GM12878 (cell line): Measurements from ENCODE around the gene TPO. TPM values are rescaled to one million over a fixed set of nuclear protein-coding genes. Genes with fewer than 3 reads are reported as not detected.

Source experiments
- ATAC-seq: fragments of 200-7000 bp; cut with Tn5 transposase; 3 replicates; pipeline ENCODE4 v1.9.1; 2020; ENCODE audit warnings: mild to moderate bottlenecking, moderate library complexity
- BruUV-seq: library from RNA; stranded (reverse); fragments of 400-500 nt; replicated peaks from 2 replicates; lab custom pipeline; 2021; lab: Mats Ljungman, UMichigan
- CTCF ChIA-PET: fragments of 300-600 bp; sonication (Branson Sonifier 250); formaldehyde crosslinking; extraction: SDS; loops from one replicate; lab custom pipeline; 2021; ENCODE audit warnings: inconsistent platforms; lab: Yijun Ruan, JAX
- POLR2A ChIA-PET: fragments of 350-600 bp; formaldehyde crosslinking; extraction: SDS; loops from one replicate; lab custom pipeline; 2021; ENCODE audit warnings: inconsistent platforms; lab: Charles Lee
- RAD21 ChIA-PET: fragments of 300-600 bp; sonication (Branson Sonifier 250); formaldehyde crosslinking; loops from one replicate; lab custom pipeline; 2023; ENCODE audit warnings: antibody characterized with exemption; ENCODE audit not compliant: unreplicated experiment; lab: Charles Lee
- SMC1A ChIA-PET: fragments of 300-600 bp; sonication (Branson Sonifier 250); formaldehyde crosslinking; loops from one replicate; lab custom pipeline; 2023; ENCODE audit not compliant: unreplicated experiment, uncharacterized antibody; lab: Charles Lee
- DNase-seq: peaks from one replicate; pipeline ENCODE4 v3.0.0-alpha.2; 2011; ENCODE audit warnings: low read depth, low spot score
- FAIRE-seq: peaks from 3 replicates; lab custom pipeline; 2011; peaks lifted over from hg19 to GRCh38; lab: Jason Lieb, UNC
- H2AFZ ChIP-seq: 2 replicates; pipeline ENCODE4 v1.6.0; 2011; ENCODE audit warnings: low read depth, low read length, control low read depth; ENCODE audit not compliant: control insufficient read depth
- H3K27ac ChIP-seq: 2 replicates; pipeline ENCODE4 v1.5.1; 2011; ENCODE audit warnings: control low read depth; ENCODE audit not compliant: control insufficient read depth, insufficient read depth
- H3K27me3 ChIP-seq, 2 experiments: replicated peaks in 1 of 2; 2 replicates each; pipeline versions ENCODE4 v1.6.0 to v1.6.1; 2011; ENCODE audit warnings: low read length in 1 of 2; ENCODE audit not compliant: control insufficient read depth in 2 of 2, insufficient read depth in 2 of 2
- H3K36me3 ChIP-seq, 2 experiments: 2 replicates each; pipeline ENCODE4 v1.5.1; 2011; ENCODE audit warnings: low read length in 1 of 2; ENCODE audit not compliant: control insufficient read depth in 2 of 2, insufficient read depth in 2 of 2
- H3K4me1 ChIP-seq: 2 replicates; pipeline ENCODE4 v1.6.1; 2011; ENCODE audit warnings: mild to moderate bottlenecking, low read length, moderate library complexity, mixed read lengths; ENCODE audit not compliant: control insufficient read depth, insufficient read depth
- H3K4me2 ChIP-seq: 2 replicates; pipeline ENCODE4 v1.6.0; 2011; ENCODE audit warnings: control low read depth; ENCODE audit not compliant: control insufficient read depth, insufficient read depth
- H3K4me3 ChIP-seq: fragments of 200-600 bp; sonication (generic); 2 replicates; pipeline ENCODE4 v1.5.1; 2016
- H3K79me2 ChIP-seq: 2 replicates; pipeline ENCODE4 v1.6.0; 2011; ENCODE audit warnings: low read length; ENCODE audit not compliant: control insufficient read depth, insufficient read depth
- H3K9ac ChIP-seq: 2 replicates; pipeline ENCODE4 v1.8.0; 2011; ENCODE audit warnings: low read length, control low read depth, mixed read lengths; ENCODE audit not compliant: control insufficient read depth, insufficient read depth
- H3K9me3 ChIP-seq: replicated peaks from 3 replicates; pipeline ENCODE4 v1.5.1; 2011; ENCODE audit warnings: mild to moderate bottlenecking, low read length; ENCODE audit not compliant: control insufficient read depth, insufficient read depth
- H4K20me1 ChIP-seq: 2 replicates; pipeline ENCODE4 v1.6.0; 2011; ENCODE audit not compliant: control insufficient read depth, insufficient read depth
- IKZF2 ChIP-seq, 2 experiments: fragments of 450-650 bp; IDR thresholded peaks; 2 replicates each; pipeline ENCODE4 v1.6.1; 2017; ENCODE audit warnings: mild to moderate bottlenecking in 2 of 2, moderate library complexity in 2 of 2
- WGBS: methylation state at CpG from one replicate; pipeline ENCODE4 v1.1.6; 2016; ENCODE audit warnings: low lambda C conversion rate; ENCODE audit not compliant: insufficient replicate concordance, insufficient coverage; ENCODE audit errors: missing lambda C conversion rate; 5-methylcytosine and 5-hydroxymethylcytosine counted together
- in situ Hi-C: fragments of 300-500 bp; cut with MboI; formaldehyde crosslinking; loops from 9 replicates; pipeline ENCODE4 v1.14.3; 2018; ENCODE audit warnings: mixed read lengths
- intact Hi-C: fragments of 100-400 bp; cut with micrococcal nuclease; formaldehyde crosslinking; loops from one replicate; pipeline ENCODE4 v1.14.2; 2022; ENCODE audit not compliant: unreplicated experiment
- polyA plus RNA-seq, 11 experiments: library from polyadenylated mRNA; depleted of rRNA in 4 of 11; unstranded in 6 of 11; stranded (reverse) in 5 of 11; fragments of >200 nt; fragmentation: Nextera tagmentation in 4 of 11; fragmentation: Illumina TruSeq in 1 of 11; extraction: Ambion mirVana in 4 of 11; extraction: Trizol in 1 of 11; gene quantifications; 1 replicate in 1 of 11; 2 replicates in 10 of 11; pipeline versions ENCODE4 v1.2.1 to v1.2.3, GENCODE V29; 2011 to 2016; ENCODE audit warnings: inconsistent platforms in 2 of 11, missing spikeins in 2 of 11, low read depth in 1 of 11
- total RNA-seq, 4 experiments: library from RNA; depleted of rRNA in 3 of 4; stranded (reverse); fragments of >200 nt in 3 of 4; fragmentation: Illumina TruSeq in 1 of 4; extraction: Trizol in 1 of 4; gene quantifications; 2 replicates each; pipeline versions ENCODE4 v1.2.1 to v1.2.3, GENCODE V29; 2013 to 2021
- TF ChIP-seq, protein P1 (sequence below): IDR thresholded peaks from 2 replicates; pipeline ENCODE4 v1.6.1; 2012; ENCODE audit warnings: low read depth, low read length, improper control_type of control experiment
- TF ChIP-seq, protein P2 (sequence below): fragments of 450-650 bp; IDR thresholded peaks from 2 replicates; pipeline ENCODE4 v1.6.1; 2014; ENCODE audit warnings: mild to moderate bottlenecking
- TF ChIP-seq, protein P3 (sequence below): IDR thresholded peaks from 2 replicates; pipeline ENCODE4 v1.6.1; 2011; ENCODE audit warnings: borderline replicate concordance, low read depth, mild to moderate bottlenecking, moderate library complexity, low read length; ENCODE audit not compliant: insufficient read depth, poor library complexity, severe bottlenecking

TPO gene
- total and polyA plus RNA-seq, 10 of the 15 experiments (the other 5 are each of a cell fraction or from before 2014, with no cell fraction given), result 0.07 to 0.11 TPM; not detected in 8

DNA sequence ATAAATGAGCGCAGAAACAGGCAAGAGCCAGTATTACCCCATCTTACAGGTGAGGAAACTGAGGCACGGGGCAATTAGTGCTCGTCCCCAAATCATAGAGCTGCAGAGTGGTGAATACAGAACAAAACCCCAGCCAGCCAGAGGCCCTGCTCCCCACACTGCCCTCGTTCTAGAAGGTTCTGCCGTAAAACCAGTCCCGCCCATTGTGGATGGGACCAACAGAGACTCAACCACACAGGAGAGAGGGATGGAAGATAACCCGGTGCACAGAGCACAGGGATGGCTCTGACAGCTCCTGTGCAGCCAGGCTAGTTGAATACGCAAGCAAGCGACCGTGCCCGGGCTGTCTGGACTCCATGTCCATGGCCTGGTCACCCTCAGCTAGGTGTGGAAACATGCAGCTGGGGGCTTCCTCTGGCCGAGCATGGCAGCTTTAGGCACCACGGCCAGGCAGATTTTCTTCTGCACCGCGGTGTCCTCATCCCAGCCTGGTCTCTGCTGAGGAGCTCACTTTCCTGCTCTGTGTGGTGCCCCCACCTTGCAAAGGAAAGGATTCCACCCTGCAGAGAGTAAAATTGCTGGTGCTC lies 146.4 kb downstream of the TPO start:
- intact Hi-C loops, result no loop called here
- FAIRE-seq (no peak), ATAC-seq (no peak), DNase-seq (no peak)
- no peak overlapping the region for H3K9ac ChIP-seq
- H3K4me3 ChIP-seq, result no peak overlapping the region
- ChIA-PET CTCF (no interaction called here), RAD21 (no interaction called here), SMC1A (no interaction called here), POLR2A (no interaction called here)
- WGBS, result 34% methylated on average over 15 of the region's 15 CpGs
- no peaks in the 10 kb centered on the region for H3K36me3 ChIP-seq
- no peaks in the 10 kb centered on the region for H3K27me3 ChIP-seq
- in situ Hi-C loops, result no loop called here
- H3K4me2 ChIP-seq, result no peak overlapping the region
- H2AFZ ChIP-seq, result no peak overlapping the region
- H3K9me3 ChIP-seq, result no peaks in the 10 kb centered on the region; the same call in 2 of the 3 replicates
- no peaks in the 10 kb centered on the region for H3K79me2 ChIP-seq
- no peaks in the 10 kb centered on the region for H3K4me1 ChIP-seq
- TF ChIP-seq, protein P1, sequence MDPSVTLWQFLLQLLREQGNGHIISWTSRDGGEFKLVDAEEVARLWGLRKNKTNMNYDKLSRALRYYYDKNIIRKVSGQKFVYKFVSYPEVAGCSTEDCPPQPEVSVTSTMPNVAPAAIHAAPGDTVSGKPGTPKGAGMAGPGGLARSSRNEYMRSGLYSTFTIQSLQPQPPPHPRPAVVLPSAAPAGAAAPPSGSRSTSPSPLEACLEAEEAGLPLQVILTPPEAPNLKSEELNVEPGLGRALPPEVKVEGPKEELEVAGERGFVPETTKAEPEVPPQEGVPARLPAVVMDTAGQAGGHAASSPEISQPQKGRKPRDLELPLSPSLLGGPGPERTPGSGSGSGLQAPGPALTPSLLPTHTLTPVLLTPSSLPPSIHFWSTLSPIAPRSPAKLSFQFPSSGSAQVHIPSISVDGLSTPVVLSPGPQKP, result no peak
- TF ChIP-seq, protein P2, sequence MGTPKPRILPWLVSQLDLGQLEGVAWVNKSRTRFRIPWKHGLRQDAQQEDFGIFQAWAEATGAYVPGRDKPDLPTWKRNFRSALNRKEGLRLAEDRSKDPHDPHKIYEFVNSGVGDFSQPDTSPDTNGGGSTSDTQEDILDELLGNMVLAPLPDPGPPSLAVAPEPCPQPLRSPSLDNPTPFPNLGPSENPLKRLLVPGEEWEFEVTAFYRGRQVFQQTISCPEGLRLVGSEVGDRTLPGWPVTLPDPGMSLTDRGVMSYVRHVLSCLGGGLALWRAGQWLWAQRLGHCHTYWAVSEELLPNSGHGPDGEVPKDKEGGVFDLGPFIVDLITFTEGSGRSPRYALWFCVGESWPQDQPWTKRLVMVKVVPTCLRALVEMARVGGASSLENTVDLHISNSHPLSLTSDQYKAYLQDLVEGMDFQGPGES, result no peak
- TF ChIP-seq, protein P3, sequence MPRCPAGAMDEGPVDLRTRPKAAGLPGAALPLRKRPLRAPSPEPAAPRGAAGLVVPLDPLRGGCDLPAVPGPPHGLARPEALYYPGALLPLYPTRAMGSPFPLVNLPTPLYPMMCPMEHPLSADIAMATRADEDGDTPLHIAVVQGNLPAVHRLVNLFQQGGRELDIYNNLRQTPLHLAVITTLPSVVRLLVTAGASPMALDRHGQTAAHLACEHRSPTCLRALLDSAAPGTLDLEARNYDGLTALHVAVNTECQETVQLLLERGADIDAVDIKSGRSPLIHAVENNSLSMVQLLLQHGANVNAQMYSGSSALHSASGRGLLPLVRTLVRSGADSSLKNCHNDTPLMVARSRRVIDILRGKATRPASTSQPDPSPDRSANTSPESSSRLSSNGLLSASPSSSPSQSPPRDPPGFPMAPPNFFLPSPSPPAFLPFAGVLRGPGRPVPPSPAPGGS, result no peak
- TF ChIP-seq IKZF2 (IDR thresholded peaks at IDR 0.05), result no peak
- H3K27ac ChIP-seq, result no peak overlapping the region
- no TSS peak for BruUV-seq
- no peaks in the 10 kb centered on the region for H4K20me1 ChIP-seq
